SK-N-SH (cell line): ENCODE measurements around the gene LCN6. TPM values are rescaled to one million over a fixed set of nuclear protein-coding genes. Genes with fewer than 3 reads are reported as not detected.

Experiments
- CTCF ChIA-PET: fragments of 300-600, 350-600 bp; formaldehyde crosslinking; extraction: SDS; loops from one replicate; lab custom pipeline; 2021; lab: Yijun Ruan, JAX
- POLR2A ChIA-PET: fragments of 350-600 bp; sonication (Branson Sonifier 250); formaldehyde crosslinking; extraction: SDS; loops from one replicate; lab custom pipeline; 2020; ENCODE audit warnings: antibody characterized with exemption, inconsistent platforms; lab: Yijun Ruan, JAX
- DNase-seq: peaks from one replicate; pipeline ENCODE4 v3.0.0; 2012
- H2AFZ ChIP-seq: fragments of 200-600 bp; sonication (generic); 2 replicates; pipeline ENCODE4 v1.8.1; 2016; ENCODE audit warnings: antibody characterized with exemption, mild to moderate bottlenecking, low read depth
- H3F3A ChIP-seq: fragments of 200-600 bp; sonication (generic); replicated peaks from 2 replicates; pipeline ENCODE3; 2016; ENCODE audit warnings: antibody characterized with exemption, mild to moderate bottlenecking; ENCODE audit not compliant: insufficient read depth
- H3K27ac ChIP-seq, 2 experiments: fragments of 200-500 bp in 1 of 2; fragments of 200-600 bp in 1 of 2; sonication (Bioruptor generic) in 1 of 2; sonication (generic), shearing (Covaris generic) in 1 of 2; 2 replicates each; pipeline versions ENCODE4 v1.5.1 to v1.6.1; 2014 to 2016; ENCODE audit warnings: low read depth in 2 of 2, inconsistent platforms in 1 of 2, low read length in 1 of 2, mild to moderate bottlenecking in 1 of 2, mixed read lengths in 1 of 2
- H3K27me3 ChIP-seq: fragments of 200-600 bp; sonication (generic), shearing (Covaris generic); 2 replicates; pipeline ENCODE4 v1.6.1; 2016; ENCODE audit warnings: mixed run types; ENCODE audit not compliant: insufficient read depth
- H3K36me3 ChIP-seq, 2 experiments: fragments of 200-500 bp in 1 of 2; fragments of 200-600 bp in 1 of 2; sonication (Bioruptor generic) in 1 of 2; sonication (generic) in 1 of 2; replicated peaks in 1 of 2; 2 replicates each; pipeline versions ENCODE3 to v1.5.1; 2014 to 2016; ENCODE audit warnings: low read length in 1 of 2, mild to moderate bottlenecking in 1 of 2; ENCODE audit not compliant: insufficient read depth in 2 of 2, control insufficient read depth in 1 of 2
- H3K4me1 ChIP-seq, 2 experiments: fragments of 200-500 bp in 1 of 2; fragments of 200-600 bp in 1 of 2; sonication (Bioruptor generic) in 1 of 2; sonication (generic), shearing (Covaris generic) in 1 of 2; 2 replicates each; pipeline versions ENCODE4 v1.5.1 to v1.6.1; 2014 to 2016; ENCODE audit warnings: low read depth in 1 of 2, low read length in 1 of 2, mixed run types in 1 of 2; ENCODE audit not compliant: insufficient read depth in 2 of 2, control insufficient read depth in 1 of 2
- H3K4me2 ChIP-seq: fragments of 200-600 bp; sonication (generic), shearing (Covaris generic); 2 replicates; pipeline ENCODE4 v1.6.1; 2017; ENCODE audit warnings: mixed run types
- H3K4me3 ChIP-seq, 2 experiments: fragments of 200-500 bp in 1 of 2; fragments of 200-600 bp in 1 of 2; sonication (Bioruptor generic) in 1 of 2; sonication (generic), shearing (Covaris generic) in 1 of 2; 2 replicates each; pipeline versions ENCODE4 v1.5.1 to v1.8.1; 2014 to 2016; ENCODE audit warnings: low read depth in 2 of 2, inconsistent platforms in 1 of 2, low read length in 1 of 2, mild to moderate bottlenecking in 1 of 2, mixed read lengths in 1 of 2, moderate library complexity in 1 of 2
- H3K79me2 ChIP-seq: fragments of 200-600 bp; sonication (generic); 2 replicates; pipeline ENCODE4 v1.8.1; 2017; ENCODE audit warnings: mild to moderate bottlenecking; ENCODE audit not compliant: insufficient read depth
- H3K9ac ChIP-seq: fragments of 200-600 bp; sonication (generic); 2 replicates; pipeline ENCODE4 v1.6.1; 2017; ENCODE audit warnings: mixed run types
- H3K9me2 ChIP-seq: fragments of 200-600 bp; sonication (generic); 2 replicates; pipeline ENCODE4 v1.6.1; 2017; ENCODE audit warnings: mixed run types
- H3K9me3 ChIP-seq: fragments of 200-600 bp; sonication (generic); 2 replicates; pipeline ENCODE4 v1.6.1; 2017; ENCODE audit warnings: mixed run types, mild to moderate bottlenecking, moderate library complexity
- H4K20me1 ChIP-seq: fragments of 200-600 bp; sonication (generic); 2 replicates; pipeline ENCODE4 v1.6.1; 2017; ENCODE audit warnings: mild to moderate bottlenecking, mixed run types; ENCODE audit not compliant: insufficient read depth
- ELF1 ChIP-seq: IDR thresholded peaks from 2 replicates; pipeline ENCODE4 v1.4.0; 2012
- GATA2 ChIP-seq: sonication (generic); formaldehyde crosslinking; IDR thresholded peaks from 2 replicates; pipeline ENCODE4 v1.5.0; 2020; ENCODE audit warnings: mild to moderate bottlenecking, missing genetic modification reagents
- JUND ChIP-seq: IDR thresholded peaks from 2 replicates; pipeline ENCODE4 v1.4.0; 2012
- MEF2A ChIP-seq: IDR thresholded peaks from 2 replicates; pipeline ENCODE4 v1.4.0; 2012; ENCODE audit warnings: low read depth, borderline replicate concordance
- NRF1 ChIP-seq: IDR thresholded peaks from 2 replicates; pipeline ENCODE4 v1.6.1; 2012; ENCODE audit warnings: low read depth, mild to moderate bottlenecking, low read length
- PBX3 ChIP-seq: IDR thresholded peaks from 2 replicates; pipeline ENCODE4; 2012
- REST ChIP-seq: IDR thresholded peaks from 2 replicates; pipeline ENCODE4 v1.6.1; 2012; ENCODE audit warnings: mild to moderate bottlenecking, low read depth, low read length, moderate library complexity
- RFX5 ChIP-seq: IDR thresholded peaks from 2 replicates; pipeline ENCODE4 v1.6.1; 2012; ENCODE audit warnings: mild to moderate bottlenecking, improper control_type of control experiment, low read length
- RXRA ChIP-seq: IDR thresholded peaks from 2 replicates; pipeline ENCODE4 v1.4.0; 2012; ENCODE audit warnings: low read depth, mild to moderate bottlenecking, borderline replicate concordance
- USF2 ChIP-seq: fragments of 150-350 bp; IDR thresholded peaks from 2 replicates; pipeline ENCODE4 v1.6.1; 2017; ENCODE audit warnings: antibody characterized with exemption, low read length, low read depth, borderline replicate concordance
- ZBTB33 ChIP-seq: IDR thresholded peaks from 2 replicates; pipeline ENCODE4 v1.4.0; 2012; ENCODE audit warnings: low read depth, borderline replicate concordance
- WGBS: methylation state at CpG from one replicate; pipeline ENCODE4 v1.1.6; 2017; ENCODE audit warnings: low lambda C conversion rate; 5-methylcytosine and 5-hydroxymethylcytosine counted together
- polyA plus RNA-seq, 3 experiments: library from polyadenylated mRNA; depleted of rRNA; stranded (reverse); fragments of >200 nt; gene quantifications; 2 replicates each; pipeline ENCODE4 v1.2.3, GENCODE V29; 2012

LCN6 gene
- polyA plus RNA-seq, 1 of the 3 experiments (the other 2 are of a cell fraction): not detected

- WGBS: 81% methylated on average over 20 of the region's 23 CpGs
- no peaks in the 10 kb centered on the region for H3F3A ChIP-seq
- DNase-seq: no peak
- H3K36me3 ChIP-seq: no peaks in the 10 kb centered on the region
- H3K9me3 ChIP-seq: no peaks in the 10 kb centered on the region
- H3K9me2 ChIP-seq: no peaks in the 10 kb centered on the region
- no peaks in the 10 kb centered on the region for H3K79me2 ChIP-seq
- no peak overlapping the region for H3K9ac ChIP-seq
- no peaks in the 10 kb centered on the region for H3K27me3 ChIP-seq
- no peak overlapping the region for H3K4me2 ChIP-seq
- peaks cover 0 to 5% of the 10 kb centered on the region in 2 experiments; a peak in 1 of 4 replicates for H3K4me1 ChIP-seq
- H2AFZ ChIP-seq: no peak overlapping the region
- TF ChIP-seq JUND (no peak), GATA2 (CRISPR knock-in tag) (no peak), NRF1 (no peak), RXRA (no peak), MEF2A (no peak), USF2 (no peak), RFX5 (no peak), ELF1 (no peak), ZBTB33 (no peak), PBX3 (no peak), REST (no peak)
- no peak overlapping the region for H3K27ac ChIP-seq
- ChIA-PET CTCF (interaction anchor here (0.6 to 4.2 kb wide), 5 partner anchors 9 to 21 kb away, joined by 4 to 34 read pairs (median 7); partner anchors contain the start of gene LCN8), POLR2A (interaction anchor here (0.7 kb wide), 1 partner anchor 17 kb away, joined by 3 read pairs; no protein-coding TSS in a partner anchor)
- H4K20me1 ChIP-seq: no peaks in the 10 kb centered on the region
- no peak overlapping the region for H3K4me3 ChIP-seq
Observed at GRCh38 chr9:136745389-136746154, 2.8 kb downstream of the LCN6 start.
